ACHN (cell line): ENCODE measurements around the gene CAST.
"Not testable (repeated sequence)": the region's sequence is repeated elsewhere in the genome, so short reads cannot be mapped to it uniquely, and the experiment has no call there.

ENCODE experiments used
- DNase-seq: peaks from one replicate; pipeline ENCODE4 v3.0.0-alpha.2; 2015
- in situ Hi-C: cut with HindIII; loops from 2 replicates; pipeline ENCODE4 v1.10.0; 2017; ENCODE audit warnings: low sequenced_read_pairs, low pct_ligation_motif_present, low pct_unique_long_range_greater_than_20kb

CAST gene

GRCh38 chr5:96729156-96729555 is 67.0 kb downstream of the CAST start:
- in situ Hi-C loops = no loop called here
- DNase-seq = no peak

- no peak for DNase-seq
- in situ Hi-C loops = no loop called here
These were observed 68.4 kb downstream of the CAST start for GRCh38 chr5:96730586-96730985.

- in situ Hi-C loops = no loop called here
- no peak for DNase-seq
These were observed 71.8 kb downstream of the CAST start for GRCh38 chr5:96733771-96734500.

DNA sequence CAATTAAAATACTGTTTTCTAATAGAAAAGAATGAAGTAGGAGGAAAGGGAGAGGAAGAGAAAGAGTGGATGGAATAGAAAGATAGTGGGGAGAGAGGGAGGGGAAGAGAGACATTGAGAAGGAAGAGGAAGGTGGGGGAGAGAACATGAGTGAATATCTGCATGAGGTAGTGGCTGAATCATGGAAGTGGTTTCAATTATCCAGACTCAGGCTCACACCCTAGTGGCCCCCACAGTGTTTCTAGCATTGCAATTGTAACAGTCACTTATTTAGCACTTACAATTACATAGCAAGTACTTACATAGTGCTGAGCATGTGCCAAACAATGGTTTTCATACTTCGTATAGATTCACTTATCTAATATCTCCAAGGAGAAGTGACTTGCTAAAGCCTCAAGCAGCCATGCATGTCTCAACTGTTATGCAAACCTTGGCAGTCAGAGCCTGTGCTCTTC is 72.7 kb downstream of the CAST start:
- DNase-seq = no peak
- in situ Hi-C loops = no loop called here

DNA sequence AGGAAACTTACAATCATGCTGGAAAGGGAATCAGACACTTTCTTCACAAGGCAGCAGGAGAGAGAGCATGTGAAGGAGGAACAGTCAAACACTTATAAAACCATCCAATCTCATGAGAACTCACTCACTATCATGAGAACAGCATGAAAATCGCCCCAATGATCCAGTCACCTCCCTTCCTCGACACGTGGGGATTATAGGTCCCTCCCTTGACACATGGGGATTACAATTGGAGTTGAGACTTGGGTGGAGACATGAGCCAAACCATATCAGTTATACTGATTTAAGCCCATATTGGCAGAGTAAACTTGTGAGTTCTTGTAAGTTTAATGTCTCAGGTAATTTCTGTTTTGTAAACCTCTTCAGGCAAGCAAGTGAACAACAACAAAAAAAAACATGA is 74.8 kb downstream of the CAST start:
- in situ Hi-C loops = no loop called here

DNA sequence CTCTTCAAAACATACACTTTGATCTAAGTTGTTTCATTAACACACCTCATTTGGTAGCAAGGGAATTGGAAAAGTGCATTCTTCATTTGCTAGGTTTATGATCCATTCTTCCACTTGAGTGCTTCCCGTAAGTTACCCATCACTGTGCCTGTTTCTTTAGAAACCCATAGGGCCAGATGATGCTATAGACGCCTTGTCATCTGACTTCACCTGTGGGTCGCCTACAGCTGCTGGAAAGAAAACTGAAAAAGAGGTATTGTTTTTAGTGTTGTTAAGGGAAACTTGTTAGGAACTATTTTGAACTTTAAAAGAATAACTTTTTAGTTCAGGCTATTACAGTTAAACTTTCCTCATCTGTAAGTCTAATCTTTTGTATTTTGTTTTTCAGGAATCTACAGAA is 78.9 kb downstream of the CAST start:
- in situ Hi-C loops = no loop called here
- no peak for DNase-seq

More for the DNA sequence above, 74.8 kb downstream of the CAST start:
- no peak for DNase-seq

- DNase-seq = no peak
- in situ Hi-C loops = no loop called here
These were observed 79.7 kb downstream of the CAST start for GRCh38 chr5:96741891-96742309.

- no peak for DNase-seq
- in situ Hi-C loops = no loop called here
These were observed 80.4 kb downstream of the CAST start for GRCh38 chr5:96742538-96742937.

- no peak for DNase-seq
- in situ Hi-C loops = no loop called here
These were observed 81.0 kb downstream of the CAST start for GRCh38 chr5:96743065-96743768.

DNA sequence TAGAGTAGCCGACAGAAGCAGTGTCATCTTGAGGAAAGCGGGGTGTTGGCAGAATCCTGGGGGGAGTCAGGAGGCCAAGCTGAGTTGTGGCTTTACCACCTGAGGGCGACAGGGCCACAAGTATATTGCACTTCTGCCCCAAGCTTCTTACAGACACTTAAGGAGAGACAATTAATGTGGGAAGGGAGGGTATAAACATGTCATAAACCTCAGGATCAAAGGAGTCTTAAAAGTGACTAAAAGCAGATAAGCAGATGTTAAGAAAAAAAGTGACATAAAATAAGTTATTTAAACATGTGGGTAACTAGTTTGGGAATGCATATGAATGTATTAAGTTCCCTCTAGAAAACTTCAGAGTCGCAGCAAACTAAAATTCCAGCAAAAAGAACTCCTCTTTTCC is 81.6 kb downstream of the CAST start:
- no peak for DNase-seq
- in situ Hi-C loops = no loop called here

DNA sequence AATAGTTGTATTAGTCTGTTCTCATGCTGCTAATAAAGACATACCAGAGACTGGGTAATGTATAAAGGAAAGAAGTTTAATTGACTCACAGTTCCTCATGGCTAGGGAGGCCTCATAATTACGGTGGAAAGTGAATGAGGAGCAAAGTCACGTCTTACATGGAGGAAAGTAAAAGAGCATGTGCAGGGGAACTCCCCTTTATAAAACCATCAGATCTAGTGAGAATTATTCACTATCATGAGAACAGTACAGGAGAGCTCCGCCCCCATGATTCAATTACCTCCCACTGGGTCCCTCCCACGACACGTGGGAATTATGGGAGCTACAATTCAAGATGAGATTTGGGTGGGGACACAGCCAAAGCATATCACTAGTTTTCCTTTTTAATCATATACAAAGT is 82.0 kb downstream of the CAST start:
- DNase-seq, in situ Hi-C loops: not testable (repeated sequence)

DNA sequence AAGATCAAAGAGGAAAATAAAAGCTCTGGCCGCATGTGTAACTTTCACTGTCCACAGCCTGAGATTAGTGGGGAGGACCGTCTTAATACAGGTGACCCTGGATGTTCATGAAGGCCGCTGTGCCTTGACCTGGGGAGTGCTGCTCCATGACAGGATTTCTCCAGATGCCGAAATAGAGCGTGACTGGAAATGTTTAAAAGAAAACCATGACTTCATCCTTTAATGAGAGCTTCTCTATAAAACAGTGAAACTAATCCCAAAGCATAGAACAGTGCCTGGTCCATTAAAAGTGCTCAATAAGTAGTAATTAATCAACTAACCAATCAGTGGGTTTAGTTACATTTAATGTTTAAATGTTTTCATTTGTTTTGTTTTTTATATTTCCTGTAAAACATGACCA is 82.8 kb downstream of the CAST start:
- DNase-seq = no peak
- in situ Hi-C loops = no loop called here

- no peak for DNase-seq
- in situ Hi-C loops = no loop called here
These were observed 83.8 kb downstream of the CAST start for GRCh38 chr5:96745844-96746531.

- no peak for DNase-seq
- in situ Hi-C loops = no loop called here
These were observed 85.5 kb downstream of the CAST start for GRCh38 chr5:96747720-96748119.

GRCh38 chr5:96750110-96750822 is 88.1 kb downstream of the CAST start:
- in situ Hi-C loops = loop anchor here (25.0 kb wide), 1 partner anchor 412 kb away; no protein-coding TSS in a partner anchor
- no peak for DNase-seq

DNA sequence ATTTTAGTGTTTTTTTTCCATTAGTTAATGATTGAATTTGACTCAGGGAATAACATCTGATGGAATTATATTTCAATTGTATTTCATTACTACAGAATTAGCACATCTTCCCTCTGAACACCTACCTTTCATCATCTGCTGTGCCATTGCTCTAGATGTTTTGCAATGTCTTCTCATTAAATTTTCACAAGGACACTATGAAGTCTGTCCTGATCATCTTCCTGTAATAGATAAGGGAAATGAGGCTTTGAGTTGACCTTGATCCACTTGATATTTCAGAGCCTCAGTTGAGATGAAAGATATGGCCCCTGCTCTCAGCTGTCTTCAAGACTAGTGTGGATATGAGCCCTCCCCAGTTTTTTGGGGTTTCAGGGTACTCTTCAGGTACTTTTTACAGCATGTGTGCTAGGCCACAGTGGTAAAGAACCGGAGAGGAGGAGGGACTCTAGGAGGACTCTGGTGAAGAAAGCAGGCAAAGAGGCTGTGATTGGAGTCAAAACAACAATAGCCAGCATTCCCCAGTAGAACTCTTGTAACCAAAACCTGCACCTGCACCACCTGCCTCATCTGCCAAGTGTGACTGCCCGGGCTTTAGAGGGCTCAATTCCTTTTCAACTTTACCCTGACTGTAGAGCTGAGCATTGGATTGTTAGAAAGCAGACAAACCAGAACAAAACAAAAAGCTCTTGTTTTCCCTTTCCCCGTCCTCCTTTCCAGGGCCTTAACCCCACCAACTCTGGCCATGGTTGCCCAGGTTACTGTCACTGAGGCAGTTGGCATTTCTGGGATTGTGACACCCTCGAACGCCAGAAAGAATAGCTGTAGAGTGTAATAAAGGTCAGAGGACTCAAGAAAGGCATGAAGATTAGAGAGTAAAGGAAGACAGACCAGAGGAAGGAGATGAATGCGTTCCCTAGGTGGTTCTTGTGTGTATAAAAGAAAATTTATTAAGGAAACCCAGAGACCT is 89.3 kb downstream of the CAST start:
- in situ Hi-C loops = loop anchor here (25.0 kb wide), 1 partner anchor 411 kb away; no protein-coding TSS in a partner anchor
- no peak for DNase-seq

- in situ Hi-C loops = loop anchor here (25.0 kb wide), 1 partner anchor 410 kb away; no protein-coding TSS in a partner anchor
- DNase-seq = peak; percentile 68
These were observed 90.3 kb downstream of the CAST start for GRCh38 chr5:96752341-96753016.
